Karpas-422 (cell line): ENCODE results near the gene CADM1. TPM values are rescaled to one million over a fixed set of nuclear protein-coding genes. Genes with fewer than 3 reads are reported as not detected.

Experiments
- DNase-seq: peaks from one replicate; pipeline ENCODE4 v3.0.0-alpha.2; 2015
- H2AFZ ChIP-seq: fragments of 200-600 bp; sonication (generic); 2 replicates; pipeline ENCODE4 v1.6.1; 2014; ENCODE audit warnings: antibody characterized with exemption, low read length, mixed read lengths
- H3K27ac ChIP-seq: fragments of 200-600 bp; sonication (generic); 2 replicates; pipeline ENCODE4 v1.5.1; 2014; ENCODE audit warnings: mild to moderate bottlenecking, low read length, moderate library complexity
- H3K27me3 ChIP-seq: fragments of 200-600 bp; sonication (generic); 2 replicates; pipeline ENCODE4 v1.6.1; 2014; ENCODE audit warnings: low read length, mixed read lengths
- H3K36me3 ChIP-seq: fragments of 200-600 bp; sonication (generic); 2 replicates; pipeline ENCODE4 v1.6.1; 2014; ENCODE audit warnings: low read length, mixed read lengths; ENCODE audit not compliant: insufficient read depth
- H3K4me1 ChIP-seq: fragments of 200-600 bp; sonication (generic); 2 replicates; pipeline ENCODE4 v1.6.1; 2014; ENCODE audit warnings: mild to moderate bottlenecking, low read length, mixed read lengths
- H3K4me2 ChIP-seq: fragments of 200-600 bp; sonication (generic); 2 replicates; pipeline ENCODE4 v1.6.1; 2014; ENCODE audit warnings: low read length, low read depth, mild to moderate bottlenecking; ENCODE audit not compliant: poor library complexity, severe bottlenecking
- H3K4me3 ChIP-seq: fragments of 200-600 bp; sonication (generic); 2 replicates; pipeline ENCODE4 v1.5.1; 2014; ENCODE audit warnings: mild to moderate bottlenecking, antibody characterized with exemption, low read length, mixed read lengths
- H3K79me2 ChIP-seq: fragments of 200-600 bp; sonication (generic); 2 replicates; pipeline ENCODE4 v1.6.1; 2014; ENCODE audit warnings: mild to moderate bottlenecking, low read length, mixed read lengths
- H3K9ac ChIP-seq: fragments of 200-600 bp; sonication (generic); 2 replicates; pipeline ENCODE4 v1.6.0; 2014; ENCODE audit warnings: low read length
- H3K9me2 ChIP-seq: fragments of 200-600 bp; sonication (generic), shearing (Covaris generic); replicated peaks from 2 replicates; pipeline ENCODE4 v1.6.0; 2014; ENCODE audit warnings: mild to moderate bottlenecking, low read length, moderate library complexity; ENCODE audit not compliant: insufficient read depth
- H3K9me3 ChIP-seq: fragments of 300-700, 200-600 bp; sonication (generic); 2 replicates; pipeline ENCODE4 v1.6.1; 2014; ENCODE audit warnings: low read length, mixed read lengths
- H4K20me1 ChIP-seq: fragments of 200-600 bp; sonication (generic); 2 replicates; pipeline ENCODE4 v1.6.1; 2014; ENCODE audit warnings: mild to moderate bottlenecking, antibody characterized with exemption, low read length, low read depth; ENCODE audit not compliant: insufficient read depth
- total RNA-seq: library from RNA; depleted of rRNA; stranded (reverse); fragments of >200 nt; shearing (Covaris generic); gene quantifications from 2 replicates; pipeline ENCODE4 v1.2.3, GENCODE V29; 2014; ENCODE audit warnings: low replicate concordance

CADM1 gene
- total RNA-seq, 1 experiment from 2014 or later: not detected

DNA sequence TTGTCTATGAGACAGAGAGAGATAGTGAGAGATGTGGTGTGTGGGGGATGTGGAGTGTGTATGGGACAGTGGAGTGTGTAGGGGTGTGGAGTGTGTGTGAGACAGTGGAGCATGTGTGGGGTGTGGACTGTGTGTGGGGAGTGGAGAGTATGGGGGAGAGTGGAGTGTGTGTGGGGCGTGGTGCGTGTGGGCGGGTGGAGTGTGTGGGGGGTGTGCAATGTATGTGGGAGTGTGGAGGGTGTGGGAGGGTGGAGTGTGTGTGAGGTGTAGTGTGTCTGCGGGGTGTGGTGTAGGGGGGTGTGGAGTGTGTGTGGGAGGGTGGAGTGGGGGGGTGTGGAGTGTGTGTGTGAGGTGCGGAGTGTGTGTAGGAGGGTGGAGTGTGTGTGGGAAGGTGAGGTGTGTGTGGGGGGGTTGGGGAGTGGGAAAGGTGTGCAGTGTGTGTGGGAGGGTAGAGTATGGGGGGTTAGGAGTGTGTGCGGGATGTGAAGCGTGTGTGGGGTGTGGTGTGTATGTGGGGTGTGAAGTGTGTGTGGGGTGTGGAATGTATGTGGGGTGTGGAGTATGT is 356.9 kb downstream of the CADM1 start:
- no peak for DNase-seq
- no peak overlapping the region for H3K4me2 ChIP-seq
- no peaks in the 10 kb centered on the region for H3K4me1 ChIP-seq
- H4K20me1 ChIP-seq: no peaks in the 10 kb centered on the region
- H3K9me3 ChIP-seq: no peaks in the 10 kb centered on the region
- no peak overlapping the region for H2AFZ ChIP-seq
- no peak overlapping the region for H3K27ac ChIP-seq
- H3K9me2 ChIP-seq: no peaks in the 10 kb centered on the region
- H3K27me3 ChIP-seq: no peaks in the 10 kb centered on the region
- H3K79me2 ChIP-seq: no peaks in the 10 kb centered on the region
- no peaks in the 10 kb centered on the region for H3K36me3 ChIP-seq
- H3K9ac ChIP-seq: no peak overlapping the region
- no peak overlapping the region for H3K4me3 ChIP-seq

DNA sequence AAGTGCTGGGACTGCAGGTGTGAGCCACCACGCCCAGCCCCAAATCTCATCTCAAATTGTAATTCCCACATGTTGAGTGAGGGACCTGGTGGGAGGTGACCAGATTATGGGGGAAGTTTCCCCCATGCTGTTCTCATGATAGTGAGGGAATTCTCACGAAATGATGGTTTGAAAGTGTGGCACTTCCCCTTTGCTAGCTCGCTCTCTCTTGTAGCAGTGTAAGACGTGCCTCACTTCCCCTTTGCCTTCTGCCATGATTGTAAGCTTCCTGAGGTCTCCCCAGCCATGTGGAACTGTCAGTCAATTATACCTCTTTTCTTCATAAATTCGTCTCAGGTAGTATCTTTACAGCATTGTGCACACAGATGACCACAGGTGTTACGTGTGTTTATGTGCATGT is 357.8 kb downstream of the CADM1 start:
- H4K20me1 ChIP-seq: no peaks in the 10 kb centered on the region
- H3K79me2 ChIP-seq: no peaks in the 10 kb centered on the region
- no peaks in the 10 kb centered on the region for H3K27me3 ChIP-seq
- no peak overlapping the region for H3K9ac ChIP-seq
- DNase-seq: no peak
- no peak overlapping the region for H2AFZ ChIP-seq
- no peaks in the 10 kb centered on the region for H3K9me2 ChIP-seq
- H3K9me3 ChIP-seq: no peaks in the 10 kb centered on the region
- no peak overlapping the region for H3K4me2 ChIP-seq
- no peak overlapping the region for H3K4me3 ChIP-seq
- H3K4me1 ChIP-seq: no peaks in the 10 kb centered on the region
- no peak overlapping the region for H3K27ac ChIP-seq
- H3K36me3 ChIP-seq: no peaks in the 10 kb centered on the region

GRCh38 chr11:115145324-115145723 is 358.9 kb downstream of the CADM1 start:
- H3K4me3 ChIP-seq: no peak overlapping the region
- no peaks in the 10 kb centered on the region for H3K36me3 ChIP-seq
- no peaks in the 10 kb centered on the region for H3K27me3 ChIP-seq
- H3K79me2 ChIP-seq: no peaks in the 10 kb centered on the region
- no peaks in the 10 kb centered on the region for H3K4me1 ChIP-seq
- no peaks in the 10 kb centered on the region for H4K20me1 ChIP-seq
- H3K9me2 ChIP-seq: no peaks in the 10 kb centered on the region
- H3K4me2 ChIP-seq: no peak overlapping the region
- H2AFZ ChIP-seq: no peak overlapping the region
- H3K9me3 ChIP-seq: no peaks in the 10 kb centered on the region
- DNase-seq: no peak
- no peak overlapping the region for H3K9ac ChIP-seq
- no peak overlapping the region for H3K27ac ChIP-seq

DNA sequence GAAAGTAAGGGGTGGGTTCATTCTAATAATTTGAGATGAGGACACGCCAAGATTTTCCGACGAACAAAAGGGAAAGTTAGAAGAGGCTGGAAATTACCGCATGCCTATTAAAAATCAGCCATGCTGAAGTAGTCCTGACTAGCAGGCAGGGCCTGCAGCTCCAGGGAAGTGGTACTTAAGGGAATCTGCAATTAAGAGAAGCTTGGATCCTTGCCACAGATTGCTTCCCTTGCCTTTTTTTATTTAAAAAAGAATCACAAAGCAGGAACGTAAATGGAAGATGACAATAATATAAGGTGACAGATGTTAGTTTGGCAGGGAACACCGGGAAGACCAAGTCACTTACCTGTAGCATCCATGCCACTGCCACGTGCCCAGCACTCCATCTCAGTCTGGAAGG is 359.3 kb downstream of the CADM1 start:
- no peak overlapping the region for H3K4me2 ChIP-seq

GRCh38 chr11:115144014-115144413 is 360.2 kb downstream of the CADM1 start:
- H2AFZ ChIP-seq: no peak overlapping the region
- peak; percentile 41 for DNase-seq
- no peaks in the 10 kb centered on the region for H3K27me3 ChIP-seq
- H3K9ac ChIP-seq: no peak overlapping the region
- H3K9me3 ChIP-seq: no peaks in the 10 kb centered on the region
- H3K36me3 ChIP-seq: no peaks in the 10 kb centered on the region
- no peak overlapping the region for H3K27ac ChIP-seq
- no peaks in the 10 kb centered on the region for H3K79me2 ChIP-seq
- no peak overlapping the region for H3K4me3 ChIP-seq
- no peaks in the 10 kb centered on the region for H4K20me1 ChIP-seq
- no peaks in the 10 kb centered on the region for H3K9me2 ChIP-seq
- no peak overlapping the region for H3K4me2 ChIP-seq
- no peaks in the 10 kb centered on the region for H3K4me1 ChIP-seq

More for the DNA sequence above, 359.3 kb downstream of the CADM1 start:
- H3K79me2 ChIP-seq: no peaks in the 10 kb centered on the region
- H2AFZ ChIP-seq: no peak overlapping the region
- DNase-seq: no peak
- no peaks in the 10 kb centered on the region for H4K20me1 ChIP-seq
- no peaks in the 10 kb centered on the region for H3K9me3 ChIP-seq
- H3K9me2 ChIP-seq: no peaks in the 10 kb centered on the region
- H3K27ac ChIP-seq: no peak overlapping the region
- H3K27me3 ChIP-seq: no peaks in the 10 kb centered on the region
- H3K36me3 ChIP-seq: no peaks in the 10 kb centered on the region
- H3K4me1 ChIP-seq: no peaks in the 10 kb centered on the region
- H3K9ac ChIP-seq: no peak overlapping the region
- no peak overlapping the region for H3K4me3 ChIP-seq

GRCh38 chr11:115141231-115142114 is 362.7 kb downstream of the CADM1 start:
- H3K9ac ChIP-seq: no peak overlapping the region
- H3K79me2 ChIP-seq: no peaks in the 10 kb centered on the region
- H3K9me2 ChIP-seq: no peaks in the 10 kb centered on the region
- no peaks in the 10 kb centered on the region for H3K9me3 ChIP-seq
- H3K27me3 ChIP-seq: no peaks in the 10 kb centered on the region
- no peak for DNase-seq
- no peak overlapping the region for H2AFZ ChIP-seq
- no peak overlapping the region for H3K4me2 ChIP-seq
- no peaks in the 10 kb centered on the region for H3K4me1 ChIP-seq
- H3K27ac ChIP-seq: no peak overlapping the region
- H3K36me3 ChIP-seq: no peaks in the 10 kb centered on the region
- H4K20me1 ChIP-seq: no peaks in the 10 kb centered on the region
- no peak overlapping the region for H3K4me3 ChIP-seq

- Histone ChIP-seq H3K36me3 (no peaks in the 10 kb centered on the region), H3K27ac (no peak overlapping the region), H3K9ac (no peak overlapping the region), H3K79me2 (no peaks in the 10 kb centered on the region), H3K4me3 (no peak overlapping the region), H2AFZ (no peak overlapping the region), H3K9me2 (no peaks in the 10 kb centered on the region), H3K4me2 (no peak overlapping the region), H3K27me3 (no peaks in the 10 kb centered on the region), H4K20me1 (no peaks in the 10 kb centered on the region), H3K4me1 (no peaks in the 10 kb centered on the region), H3K9me3 (no peaks in the 10 kb centered on the region)
- no peak for DNase-seq
Observed at GRCh38 chr11:115135936-115136335, 368.3 kb downstream of the CADM1 start.

DNA sequence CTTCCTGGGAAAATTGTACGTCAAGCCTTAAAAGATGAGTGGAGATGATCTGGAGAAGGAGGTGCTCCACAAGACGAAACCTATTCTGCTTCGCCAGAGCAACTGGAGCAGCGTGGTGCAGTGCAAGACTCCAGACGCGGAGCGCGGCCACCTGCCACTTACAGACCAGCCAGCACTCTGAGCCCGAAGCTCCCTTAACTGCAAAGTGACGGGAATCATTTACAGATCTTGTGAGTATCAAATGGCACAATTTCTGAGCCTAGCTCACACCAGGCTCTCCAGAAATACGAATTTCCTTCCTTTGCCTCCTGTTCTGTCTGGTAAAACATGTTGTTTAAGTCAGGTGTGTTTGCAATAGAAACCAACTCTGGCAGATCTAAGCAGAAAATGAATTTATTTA is 369.3 kb downstream of the CADM1 start:
- no peaks in the 10 kb centered on the region for H3K36me3 ChIP-seq
- H3K9me3 ChIP-seq: no peaks in the 10 kb centered on the region
- H3K4me1 ChIP-seq: no peaks in the 10 kb centered on the region
- no peaks in the 10 kb centered on the region for H3K79me2 ChIP-seq
- H3K4me3 ChIP-seq: no peak overlapping the region
- no peak for DNase-seq
- H4K20me1 ChIP-seq: no peaks in the 10 kb centered on the region
- H3K9ac ChIP-seq: no peak overlapping the region
- H3K9me2 ChIP-seq: no peaks in the 10 kb centered on the region
- H3K27ac ChIP-seq: no peak overlapping the region
- no peaks in the 10 kb centered on the region for H3K27me3 ChIP-seq
- H2AFZ ChIP-seq: no peak overlapping the region
- H3K4me2 ChIP-seq: no peak overlapping the region
